Skin epidermis (tissue), 12 donors: ENCODE measurements around the gene PAXX.

ENCODE experiments used
- H3K27ac ChIP-seq, 21 experiments: fragments of 200-600 bp; sonication (generic) in 11 of 21; one replicate each; pipeline ENCODE4 v1.5.0; 2020; ENCODE audit warnings: mild to moderate bottlenecking in 3 of 21, inconsistent platforms in 2 of 21, moderate library complexity in 2 of 21
- H3K4me3 ChIP-seq, 7 experiments: fragments of 200-600 bp; sonication (generic) in 2 of 7; one replicate each; pipeline ENCODE4 v1.5.0; 2020; ENCODE audit warnings: inconsistent platforms in 2 of 7, mild to moderate bottlenecking in 2 of 7, moderate library complexity in 1 of 7

PAXX gene

GRCh38 chr9:136963751-136964150 is 28.5 kb upstream of the PAXX start:
- Histone ChIP-seq H3K4me3 (no peak overlapping the region), H3K27ac (peak overlapping the region in 5 of 21 experiments; percentile 0 to 51 (median 11))

DNA sequence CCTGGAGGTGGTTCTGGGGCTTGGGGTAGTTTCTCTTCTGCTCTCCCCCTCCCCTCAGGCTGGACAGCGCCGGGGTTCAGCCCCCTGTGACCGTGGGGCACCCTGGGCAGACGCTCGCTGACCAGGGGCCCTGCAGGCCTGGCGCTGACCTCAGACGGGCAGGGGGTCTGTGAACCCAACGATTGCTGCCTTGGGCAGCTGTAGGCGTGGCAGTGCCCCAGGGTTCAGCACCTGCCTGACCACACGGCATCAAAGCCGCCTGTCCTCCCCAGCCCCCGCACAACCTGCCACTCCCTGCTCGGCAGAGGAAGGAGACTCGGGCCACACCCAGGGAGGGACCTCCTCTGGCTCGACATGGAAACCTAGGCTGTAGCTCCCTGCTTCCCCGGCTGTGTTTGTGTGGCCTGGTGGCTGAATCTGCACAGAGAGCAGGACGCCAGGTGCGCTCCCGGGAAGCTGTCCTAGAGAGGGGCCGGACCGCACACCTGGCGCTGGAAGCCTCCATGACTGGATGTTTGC is 28.0 kb upstream of the PAXX start:
- Histone ChIP-seq H3K27ac (peak overlapping the region in 4 of 21 experiments; percentile 0 to 51 (median 10)), H3K4me3 (no peak overlapping the region)

- Histone ChIP-seq H3K27ac (no peak overlapping the region), H3K4me3 (no peak overlapping the region)
These were observed 27.3 kb upstream of the PAXX start for GRCh38 chr9:136964833-136965422.

DNA sequence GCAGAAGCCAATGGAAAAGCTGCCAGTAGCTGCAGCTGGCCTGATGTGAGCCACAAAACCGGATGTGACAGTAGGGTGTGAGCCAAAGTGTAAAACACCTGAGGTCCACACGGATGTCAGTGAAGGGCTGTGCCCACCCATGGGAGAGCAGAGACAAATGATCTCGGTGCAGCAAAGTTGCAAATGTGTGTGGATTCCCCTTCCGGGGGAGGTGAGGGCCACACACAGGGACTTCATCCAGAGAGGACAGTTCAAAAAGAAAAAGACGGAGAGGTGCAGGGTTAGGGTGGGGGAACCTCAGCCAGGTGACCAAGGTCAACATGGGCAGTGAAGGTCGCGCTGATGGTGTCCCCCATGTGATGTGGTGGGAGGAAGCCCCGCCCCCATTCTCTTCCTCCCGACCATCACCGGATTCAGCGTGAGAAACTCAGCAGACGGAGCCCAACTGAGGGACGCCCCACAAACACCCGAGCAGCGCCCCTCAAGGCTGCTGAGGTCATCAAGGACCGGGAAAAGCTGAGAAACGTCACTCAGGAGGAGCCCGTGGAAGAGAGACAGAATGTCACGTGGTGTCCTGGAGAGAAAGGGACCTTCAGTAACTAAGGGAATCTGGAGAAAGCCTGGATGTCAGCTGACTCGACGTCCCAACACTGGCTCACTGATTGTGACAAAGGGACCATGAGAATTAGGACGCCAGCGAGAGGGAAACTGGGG is 26.3 kb upstream of the PAXX start:
- H3K27ac ChIP-seq = peak overlapping the region in 2 of 21 experiments; percentile 3 to 30
- no peak overlapping the region for H3K4me3 ChIP-seq

- Histone ChIP-seq H3K27ac (no peak overlapping the region), H3K4me3 (no peak overlapping the region)
These were observed 23.7 kb upstream of the PAXX start for GRCh38 chr9:136968333-136969127.

GRCh38 chr9:136969150-136969549 is 23.1 kb upstream of the PAXX start:
- no peak overlapping the region for H3K27ac ChIP-seq
- no peak overlapping the region for H3K4me3 ChIP-seq

DNA sequence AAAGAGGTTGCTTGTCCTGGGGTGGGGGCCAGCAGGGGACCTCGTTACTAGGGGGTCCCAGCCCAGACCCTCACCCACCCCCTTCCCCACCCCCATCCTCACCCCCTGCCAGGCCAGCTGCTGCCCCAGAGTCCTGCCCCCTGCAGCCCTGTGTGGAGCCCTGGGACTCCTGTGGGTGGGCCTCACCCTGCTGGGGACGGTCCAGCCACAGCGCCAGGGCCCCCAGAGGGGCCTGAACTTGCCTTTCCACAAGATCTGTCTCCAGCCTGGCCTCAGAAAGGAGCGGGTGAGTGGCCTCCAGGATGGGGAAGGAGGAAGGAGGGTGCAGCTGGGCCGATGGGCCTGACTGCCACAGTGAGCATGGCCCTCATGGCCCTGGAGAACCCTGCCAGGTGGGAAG is 22.4 kb upstream of the PAXX start:
- no peak overlapping the region for H3K27ac ChIP-seq
- H3K4me3 ChIP-seq = no peak overlapping the region

DNA sequence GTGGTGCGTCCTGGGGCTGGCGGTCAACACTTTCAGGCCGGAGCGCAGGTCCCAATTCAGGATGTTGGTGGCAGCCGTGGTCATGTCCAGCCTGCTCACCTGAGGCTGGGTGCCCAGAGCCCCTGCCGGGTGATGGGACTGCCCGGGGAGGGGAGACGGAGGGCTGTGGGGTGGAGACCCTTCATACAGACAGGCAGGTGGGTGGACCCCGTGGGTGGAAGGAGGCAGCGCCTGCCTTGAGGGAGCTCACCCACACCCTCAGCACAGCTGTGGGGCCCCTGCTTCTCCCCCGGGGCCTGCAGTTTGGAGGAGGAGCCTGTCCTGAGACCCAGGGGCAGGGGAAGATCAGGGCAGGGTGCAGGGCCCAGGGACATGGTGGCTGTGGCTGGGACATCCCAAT is 21.9 kb upstream of the PAXX start:
- no peak overlapping the region for H3K4me3 ChIP-seq
- H3K27ac ChIP-seq = no peak overlapping the region

DNA sequence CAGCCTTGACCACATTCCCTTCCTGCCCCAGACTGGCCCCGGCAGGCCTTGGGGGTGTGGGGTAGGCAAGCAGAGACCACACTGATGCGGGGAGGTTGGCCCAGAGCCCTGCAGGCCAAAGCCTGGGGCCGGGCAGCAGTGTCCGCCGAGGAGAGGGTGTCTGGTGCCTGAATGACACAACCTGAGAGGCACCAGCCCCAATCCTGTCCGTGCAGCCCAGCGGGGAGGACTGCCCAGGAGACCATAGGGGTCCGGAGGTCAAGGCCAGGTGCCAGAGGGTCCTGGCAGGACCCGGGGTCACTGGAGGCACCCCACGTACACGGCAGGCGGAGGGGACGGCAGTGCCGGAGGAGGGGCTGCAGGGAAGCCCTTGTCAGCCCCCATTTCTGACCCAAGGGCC is 20.5 kb upstream of the PAXX start:
- Histone ChIP-seq H3K4me3 (no peak overlapping the region), H3K27ac (no peak overlapping the region)

GRCh38 chr9:136972335-136972734 is 19.9 kb upstream of the PAXX start:
- Histone ChIP-seq H3K4me3 (no peak overlapping the region), H3K27ac (no peak overlapping the region)

GRCh38 chr9:136972743-136973142 is 19.5 kb upstream of the PAXX start:
- no peak overlapping the region for H3K4me3 ChIP-seq
- no peak overlapping the region for H3K27ac ChIP-seq

DNA sequence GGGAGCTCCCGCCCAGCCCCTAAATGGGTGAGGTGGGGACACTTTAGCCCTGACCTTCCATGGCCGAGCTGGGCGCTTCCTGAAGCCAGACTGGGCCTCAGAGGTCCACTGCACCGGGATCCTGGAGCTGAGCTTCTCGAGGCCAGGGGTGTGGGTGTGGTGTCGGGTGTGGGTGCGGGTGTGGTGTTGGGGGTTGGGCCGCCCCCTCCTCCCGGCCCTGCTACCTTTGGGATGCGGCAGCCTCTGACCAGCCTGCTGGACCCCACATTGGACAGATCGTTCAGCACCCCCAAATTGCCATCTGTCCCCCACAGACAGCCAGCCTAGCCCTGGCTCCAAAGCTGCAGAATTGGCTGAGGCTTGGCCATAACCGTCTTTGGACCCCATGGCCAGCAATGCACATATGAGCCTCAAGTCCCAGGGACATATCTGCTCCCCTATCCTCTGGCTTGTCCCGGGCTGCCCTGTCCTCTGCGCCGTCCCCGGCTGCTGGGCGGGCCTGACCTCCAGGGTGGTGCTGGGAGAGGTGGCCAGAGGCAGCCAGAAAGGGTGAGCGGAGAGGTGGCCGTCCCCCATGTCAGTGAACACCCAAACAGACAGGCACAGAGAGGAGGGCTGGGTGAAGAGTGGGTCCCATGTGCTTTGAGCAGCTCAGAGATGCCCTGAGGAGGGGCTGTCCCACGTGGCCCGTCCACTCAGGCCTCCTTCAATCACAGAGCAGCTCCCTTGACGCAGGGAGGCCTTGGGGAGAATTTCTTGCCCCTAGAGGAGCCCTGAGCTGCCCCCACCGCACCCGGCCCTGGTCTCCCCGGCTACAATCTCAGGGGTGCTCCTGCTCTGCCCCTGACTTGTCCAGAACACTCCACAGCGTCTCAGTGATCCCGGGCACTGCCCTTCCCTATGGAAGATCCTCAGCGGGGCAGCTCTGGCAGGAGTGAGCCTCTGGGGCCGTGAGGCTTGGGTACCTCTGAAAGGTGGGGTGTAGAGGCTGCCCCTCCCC is 18.3 kb upstream of the PAXX start:
- H3K4me3 ChIP-seq = no peak overlapping the region

DNA sequence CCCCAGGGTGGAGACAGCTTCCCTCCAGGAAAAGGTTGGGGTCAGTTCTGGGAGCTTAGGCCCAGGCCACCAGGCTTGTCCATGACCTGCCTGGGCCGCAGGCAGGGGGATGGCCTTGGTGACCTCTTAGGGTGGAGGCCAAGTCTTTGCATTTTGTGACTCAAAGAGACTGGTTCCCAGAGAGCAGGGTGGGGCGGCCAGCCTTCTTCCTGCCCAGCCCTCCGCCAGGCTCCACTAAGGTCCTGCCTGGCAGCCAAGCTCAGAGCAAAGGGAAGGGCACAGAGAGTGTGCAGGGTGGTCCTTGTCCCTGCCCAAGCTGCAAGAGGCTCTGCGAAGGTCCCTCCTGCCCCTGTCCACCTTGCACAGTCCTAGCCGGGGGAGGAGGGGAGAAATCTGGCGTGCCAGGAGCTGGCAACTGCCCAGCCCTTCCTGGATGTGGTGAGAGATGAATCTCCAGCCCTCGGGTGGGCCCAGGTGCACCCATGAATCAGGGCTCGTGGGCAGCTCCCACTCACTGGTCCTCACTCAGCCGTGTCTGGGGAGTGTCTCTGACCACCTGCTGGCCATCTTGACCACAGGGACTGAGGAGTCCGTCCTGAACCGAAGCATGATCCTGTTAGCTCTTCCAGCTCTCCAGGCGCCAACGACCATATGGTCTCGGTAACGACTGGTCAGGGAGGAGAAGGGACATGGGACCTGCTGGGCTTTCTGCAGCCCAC is 17.2 kb upstream of the PAXX start:
- Histone ChIP-seq H3K27ac (peak overlapping the region in 8 of 21 experiments; percentile 3 to 72 (median 36)), H3K4me3 (no peak overlapping the region)

More for the DNA sequence above, 18.3 kb upstream of the PAXX start:
- H3K27ac ChIP-seq = peak overlapping the region in 4 of 21 experiments; percentile 15 to 37 (median 20)

- Histone ChIP-seq H3K27ac (peak overlapping the region in 6 of 21 experiments; percentile 6 to 72 (median 30)), H3K4me3 (no peak overlapping the region)
These were observed 16.6 kb upstream of the PAXX start for GRCh38 chr9:136975644-136976043.

DNA sequence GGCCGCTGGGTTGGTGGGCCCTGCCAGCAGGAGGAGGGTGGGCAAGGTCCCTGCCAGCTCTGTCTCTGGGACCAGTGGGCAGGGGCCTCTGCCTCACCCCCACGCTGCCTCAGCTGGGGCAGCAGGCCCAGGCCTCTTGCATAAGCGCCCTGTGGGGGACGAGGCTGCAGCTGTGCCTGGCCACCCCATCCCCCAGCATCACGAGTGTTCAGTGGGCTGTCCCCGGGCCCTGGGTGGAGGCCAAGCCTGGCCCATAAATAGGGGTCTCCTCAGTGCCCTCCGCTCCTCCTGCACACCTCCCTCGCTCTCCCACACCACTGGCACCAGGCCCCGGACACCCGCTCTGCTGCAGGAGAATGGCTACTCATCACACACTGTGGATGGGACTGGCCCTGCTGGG is 15.0 kb upstream of the PAXX start, which contains the start of gene PTGDS:
Gene PTGDS (plus strand): TSS at position 282 of the 400 bp plus-strand sequence. CDS start 75 bp downstream, at position 357.
- H3K4me3 ChIP-seq = peak within 1 kb of the TSS; percentile 27 to 47 (median 33)
- H3K27ac ChIP-seq = peak within 1 kb of the TSS in 16 of 21 experiments; percentile 9 to 72 (median 37)

DNA sequence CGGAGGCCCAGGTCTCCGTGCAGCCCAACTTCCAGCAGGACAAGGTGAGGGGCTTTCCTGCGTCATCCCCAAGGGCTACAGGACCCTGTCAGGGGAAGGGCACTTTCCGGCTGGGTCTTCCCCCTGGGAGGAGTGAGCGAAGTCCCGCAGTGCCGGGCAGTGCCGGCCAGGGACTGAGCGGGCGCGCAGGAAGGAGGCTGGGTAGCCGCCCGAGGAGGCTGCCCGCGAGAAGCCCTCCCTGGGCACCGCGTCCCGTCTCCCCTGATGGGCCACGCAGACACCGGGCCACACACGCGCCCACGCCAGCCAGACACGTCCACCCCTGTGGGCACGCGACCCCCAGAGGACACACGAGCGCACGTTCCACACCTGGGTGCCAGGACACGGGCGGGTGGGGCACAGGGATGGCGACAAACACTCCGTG is 14.6 kb upstream of the PAXX start:
- Histone ChIP-seq H3K27ac (peak overlapping the region in 16 of 21 experiments; percentile 9 to 72 (median 37)), H3K4me3 (peak overlapping the region; percentile 27 to 47 (median 33))

GRCh38 chr9:136978073-136978864 is 14.0 kb upstream of the PAXX start:
- Histone ChIP-seq H3K4me3 (peak overlapping the region; percentile 27 to 47 (median 33)), H3K27ac (peak overlapping the region in 16 of 21 experiments; percentile 9 to 72 (median 37))
